AG09309 (cell line): Measurements from ENCODE around the gene CDK17.

Experiments used
- DNase-seq: peaks from one replicate; pipeline ENCODE4 v3.0.0-alpha.2; 2010; ENCODE audit warnings: low read depth
- H3K4me3 ChIP-seq: 2 replicates; pipeline ENCODE4 v1.5.1; 2011; ENCODE audit warnings: mild to moderate bottlenecking, low read depth, low read length, moderate library complexity; ENCODE audit not compliant: control insufficient read depth
- TF ChIP-seq, protein P1 (sequence below): IDR thresholded peaks from 2 replicates; pipeline ENCODE4 v1.5.1; 2011; ENCODE audit warnings: mild to moderate bottlenecking, low read depth, low read length, inconsistent platforms; ENCODE audit not compliant: insufficient read depth, control insufficient read depth; ENCODE audit errors: missing control alignments

The CDK17 gene

DNA sequence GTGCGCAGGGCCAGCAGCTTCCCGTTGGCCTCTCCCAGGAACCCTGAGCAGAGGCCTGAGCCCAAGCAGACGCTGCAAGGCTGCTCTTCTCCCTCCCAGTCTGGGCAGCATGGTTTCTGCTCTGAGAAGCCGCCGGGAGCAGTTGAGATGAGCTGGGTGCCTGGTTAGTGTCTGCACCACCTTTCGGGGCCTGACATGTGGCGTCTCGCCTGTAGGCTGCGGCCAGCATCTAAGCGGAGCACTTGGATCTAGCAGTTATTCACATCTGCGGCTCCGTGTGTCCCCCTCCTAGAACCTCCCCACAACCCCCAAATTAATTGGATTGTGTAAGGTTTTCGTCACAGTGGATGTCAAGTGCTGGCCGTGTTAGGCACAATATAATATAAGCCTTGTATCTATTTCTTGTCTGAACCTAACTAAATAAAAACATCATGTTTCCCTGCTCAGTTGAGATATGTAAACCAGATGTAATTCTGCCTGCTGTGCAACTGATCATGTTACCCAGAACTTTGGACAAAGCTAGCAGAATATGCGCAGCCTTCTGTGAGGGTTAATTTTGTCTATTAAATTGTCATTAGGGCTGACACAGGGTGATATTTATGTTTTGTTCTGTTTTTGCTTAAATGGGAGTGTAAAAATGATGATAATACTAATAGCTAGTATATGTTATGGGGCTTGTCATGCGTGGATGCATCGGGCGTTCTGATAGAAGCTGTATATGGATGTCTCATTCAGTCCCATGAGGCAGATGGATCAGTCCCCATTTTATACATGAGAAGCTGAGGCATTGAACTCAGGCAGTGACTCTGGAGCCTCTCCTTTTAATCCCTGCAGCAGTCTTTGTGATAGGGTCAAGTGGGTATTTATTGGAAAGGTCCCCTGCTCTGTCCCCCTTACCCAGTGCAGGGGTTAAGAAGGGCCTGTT, 160.3 kb downstream of the CDK17 start:
- TF ChIP-seq, protein P1, sequence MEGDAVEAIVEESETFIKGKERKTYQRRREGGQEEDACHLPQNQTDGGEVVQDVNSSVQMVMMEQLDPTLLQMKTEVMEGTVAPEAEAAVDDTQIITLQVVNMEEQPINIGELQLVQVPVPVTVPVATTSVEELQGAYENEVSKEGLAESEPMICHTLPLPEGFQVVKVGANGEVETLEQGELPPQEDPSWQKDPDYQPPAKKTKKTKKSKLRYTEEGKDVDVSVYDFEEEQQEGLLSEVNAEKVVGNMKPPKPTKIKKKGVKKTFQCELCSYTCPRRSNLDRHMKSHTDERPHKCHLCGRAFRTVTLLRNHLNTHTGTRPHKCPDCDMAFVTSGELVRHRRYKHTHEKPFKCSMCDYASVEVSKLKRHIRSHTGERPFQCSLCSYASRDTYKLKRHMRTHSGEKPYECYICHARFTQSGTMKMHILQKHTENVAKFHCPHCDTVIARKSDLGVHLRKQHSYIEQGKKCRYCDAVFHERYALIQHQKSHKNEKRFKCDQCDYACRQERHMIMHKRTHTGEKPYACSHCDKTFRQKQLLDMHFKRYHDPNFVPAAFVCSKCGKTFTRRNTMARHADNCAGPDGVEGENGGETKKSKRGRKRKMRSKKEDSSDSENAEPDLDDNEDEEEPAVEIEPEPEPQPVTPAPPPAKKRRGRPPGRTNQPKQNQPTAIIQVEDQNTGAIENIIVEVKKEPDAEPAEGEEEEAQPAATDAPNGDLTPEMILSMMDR: no peak
- DNase-seq: no peak
- no peak overlapping the region for H3K4me3 ChIP-seq

DNA sequence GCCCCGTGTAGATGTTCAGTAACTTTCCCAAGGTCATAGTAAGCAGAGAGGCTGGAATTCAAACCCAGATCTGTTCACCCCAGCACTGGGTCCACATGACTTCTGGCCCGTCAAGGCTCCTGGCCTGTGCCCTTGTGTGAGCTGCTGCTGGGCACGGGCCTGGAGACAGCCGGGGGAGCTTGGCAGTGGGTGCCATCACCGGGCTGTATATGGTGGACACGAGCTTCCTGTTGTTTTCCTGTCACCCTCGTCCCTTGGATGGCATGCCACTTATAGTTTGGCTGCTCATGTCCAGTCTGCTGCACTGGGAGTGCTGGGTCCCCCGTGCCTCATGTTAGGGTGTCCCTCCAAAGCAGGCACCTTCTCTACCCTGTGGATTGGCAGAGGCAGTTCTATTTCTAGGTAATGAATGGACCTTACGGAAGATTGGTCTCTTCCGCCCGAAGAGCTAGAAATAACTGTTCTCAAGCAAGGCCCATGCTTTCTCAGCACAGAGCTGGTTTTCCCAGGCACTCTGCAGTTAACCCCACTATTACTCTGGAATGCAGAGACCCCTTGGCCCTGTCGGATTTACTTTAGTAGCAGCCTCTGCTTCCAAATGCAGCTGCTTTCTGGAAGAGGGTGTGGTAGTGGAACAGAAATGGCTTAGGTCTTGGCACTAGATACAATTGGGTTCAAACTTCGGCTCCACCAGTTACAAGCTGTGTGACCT, 161.7 kb downstream of the CDK17 start:
- DNase-seq: no peak
- H3K4me3 ChIP-seq: no peak overlapping the region
- TF ChIP-seq, protein P1: no peak

DNA sequence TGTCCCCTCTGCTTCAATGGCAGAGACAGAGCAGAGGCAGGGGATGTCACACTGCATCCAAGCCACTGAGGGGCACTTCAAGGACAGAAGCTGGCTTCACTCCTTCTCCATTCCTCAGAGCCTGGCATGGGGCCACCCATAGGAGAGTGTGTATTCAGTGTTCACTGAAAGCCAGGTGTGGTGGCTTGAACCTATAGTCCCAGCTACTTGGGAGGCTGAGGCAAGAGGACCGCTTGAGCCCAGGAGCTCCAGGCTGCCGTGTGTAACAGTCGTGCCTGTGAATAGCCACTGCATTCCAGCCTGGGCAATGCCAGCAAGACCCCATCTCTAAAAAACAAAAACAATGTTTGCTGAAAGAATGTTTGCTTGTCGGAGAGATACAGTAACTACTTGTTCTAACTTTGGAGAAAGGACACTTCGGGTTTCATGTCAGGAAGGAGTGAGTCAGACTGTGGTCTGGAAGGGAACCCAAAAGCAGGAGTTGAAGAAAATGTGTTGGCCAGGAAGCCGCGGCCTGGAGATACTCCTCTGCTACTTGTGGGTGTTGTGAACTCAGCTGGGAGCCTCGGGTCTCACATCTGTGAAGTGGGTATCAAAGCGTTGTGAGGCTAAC, 162.7 kb downstream of the CDK17 start:
- peak; percentile 91 for DNase-seq
- TF ChIP-seq, protein P1: no peak
- H3K4me3 ChIP-seq: no peak overlapping the region; the same call in 1 of the 2 replicates

DNA sequence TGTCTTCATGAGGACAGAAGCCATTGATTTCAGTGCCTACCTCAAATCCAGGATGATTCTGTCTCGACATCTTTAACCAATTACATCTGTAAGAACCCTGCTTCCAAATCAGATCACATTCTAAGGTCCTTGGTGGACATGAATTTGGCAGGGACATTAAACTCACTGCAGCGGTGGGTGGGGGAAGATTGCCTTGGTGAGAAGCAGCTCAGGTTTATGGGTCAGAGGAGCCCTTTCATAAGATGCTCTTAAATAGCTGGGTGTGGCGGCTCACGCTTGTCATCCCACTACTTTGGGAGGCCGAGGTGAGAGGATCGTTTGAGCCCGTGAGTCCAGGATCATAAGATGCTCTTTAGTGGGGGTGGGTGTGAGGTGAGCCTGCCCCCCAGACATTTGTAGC, 163.2 kb downstream of the CDK17 start:
- no peak overlapping the region for H3K4me3 ChIP-seq
- TF ChIP-seq, protein P1: no peak
- no peak for DNase-seq

DNA sequence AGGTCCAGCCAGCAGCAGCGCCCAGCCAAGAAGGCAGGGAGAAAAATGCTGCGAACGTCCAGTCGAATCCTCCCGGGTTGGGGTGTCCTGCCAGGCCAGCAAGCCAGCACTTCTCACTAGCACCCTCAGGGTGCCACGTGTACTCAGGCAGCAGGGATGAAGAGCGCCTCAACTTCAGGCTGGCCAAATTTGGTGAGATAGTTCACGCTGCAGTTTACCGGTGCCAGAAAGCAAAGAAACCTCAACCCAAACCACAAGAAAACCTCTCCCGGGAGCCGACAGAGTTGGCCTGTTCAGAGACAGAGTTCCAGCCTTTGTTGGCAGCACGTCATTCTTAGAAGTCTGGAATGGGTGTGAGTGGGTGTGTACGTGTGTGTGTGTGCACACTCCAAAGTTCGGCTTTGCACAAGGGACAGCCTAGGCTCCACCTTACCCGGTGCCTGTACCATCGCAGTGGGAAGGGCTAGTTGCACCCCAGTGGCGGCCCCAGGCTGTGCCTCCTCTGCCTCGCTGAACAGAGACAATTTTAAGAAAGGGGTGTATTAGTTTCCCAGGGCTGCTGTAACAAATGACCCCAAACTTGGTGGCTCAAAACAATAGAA, 163.9 kb downstream of the CDK17 start:
- TF ChIP-seq, protein P1: no peak
- no peak for DNase-seq
- H3K4me3 ChIP-seq: no peak overlapping the region

DNA sequence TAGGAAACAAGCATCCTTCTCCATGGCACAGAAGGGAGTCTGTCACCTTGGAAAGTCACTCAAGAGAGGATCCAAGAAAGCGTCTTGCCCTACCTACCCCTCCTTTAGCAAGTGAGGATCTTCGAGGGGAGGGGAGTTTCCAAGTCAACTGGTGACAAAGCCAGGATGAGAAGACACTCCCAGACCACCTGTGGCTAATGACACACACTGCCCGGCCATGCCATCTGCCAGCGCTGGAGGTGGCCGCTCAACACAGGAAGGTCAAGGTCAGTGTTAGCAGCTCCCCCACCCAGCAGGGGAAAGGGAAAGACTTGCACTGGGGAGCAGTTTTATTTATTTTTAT, 164.8 kb downstream of the CDK17 start:
- DNase-seq: no peak
- TF ChIP-seq, protein P1: no peak
- H3K4me3 ChIP-seq: no peak overlapping the region
